ENCODE measurements around the gene WDR74. TPM values are rescaled to one million over a fixed set of nuclear protein-coding genes. Genes with fewer than 3 reads are reported as not detected.
A peak's percentile ranks its signal among the peaks of the same experiment; 100 is the strongest.

WDR74 gene
- total and polyA plus RNA-seq, 2 of the 13 experiments (the other 11 are each of a cell fraction or from before 2014, with no cell fraction given) = 77.0 to 83.3 TPM

DNA sequence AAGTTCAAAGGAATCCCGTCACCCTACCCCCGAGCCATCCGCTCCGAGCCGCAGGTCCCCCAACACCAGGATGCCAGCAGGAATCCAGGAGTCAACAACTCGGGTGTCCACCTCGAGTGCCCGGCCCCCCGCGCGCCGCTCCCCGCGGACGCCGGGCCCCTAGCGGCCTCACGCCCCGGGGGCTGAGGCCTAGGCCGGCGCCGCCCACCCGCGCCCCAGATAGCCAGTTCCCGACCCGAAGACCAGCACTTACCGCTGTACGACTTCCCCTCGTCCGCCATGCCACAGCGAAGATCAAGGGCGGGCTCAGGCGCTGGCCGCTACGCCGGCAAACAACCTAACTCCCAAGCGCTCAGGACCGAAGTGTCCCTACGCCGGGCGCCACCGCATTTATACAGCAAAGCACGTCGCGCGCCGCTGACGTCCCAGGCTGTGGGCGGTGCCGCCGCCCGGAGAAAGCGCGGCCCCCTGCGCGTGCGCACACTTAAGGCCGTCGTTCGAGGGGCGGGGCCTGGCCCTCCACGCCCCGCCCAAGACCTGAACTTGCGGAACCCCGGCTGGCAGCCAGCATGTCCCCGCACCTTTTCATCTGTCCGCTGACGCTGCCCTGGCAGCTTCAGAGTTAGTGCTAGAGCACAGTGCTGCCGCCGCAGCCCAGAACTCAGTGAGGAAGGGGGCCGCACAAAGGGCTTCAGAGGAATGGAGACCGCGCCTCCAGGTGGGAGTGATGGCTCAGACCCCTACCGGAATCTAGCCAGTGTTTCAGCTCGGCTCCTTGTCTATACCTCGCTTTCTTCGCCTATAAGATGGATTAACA is 34.1 kb downstream of the WDR74 start, which contains the start of gene NXF1 (continued):
- TF ChIP-seq FOXK1 (CRISPR knock-in tag; IDR thresholded peaks at IDR 0.05; ENCODE audit: borderline replicate concordance, low read depth) (peak; percentile 61; the same call in 1 of the 2 replicates), NFE2L2 (IDR thresholded peaks at IDR 0.05; ENCODE audit: low read length) (no peak), EP300 (IDR thresholded peaks at IDR 0.05; ENCODE audit: low read depth in 2 of 2, low read length in 2 of 2) (no peak), EP300 (CRISPR knock-in tag; IDR thresholded peaks at IDR 0.05; ENCODE audit: borderline replicate concordance) (peak; percentile 26; the same call in 1 of the 2 replicates)
- TF ChIP-seq, protein P1, sequence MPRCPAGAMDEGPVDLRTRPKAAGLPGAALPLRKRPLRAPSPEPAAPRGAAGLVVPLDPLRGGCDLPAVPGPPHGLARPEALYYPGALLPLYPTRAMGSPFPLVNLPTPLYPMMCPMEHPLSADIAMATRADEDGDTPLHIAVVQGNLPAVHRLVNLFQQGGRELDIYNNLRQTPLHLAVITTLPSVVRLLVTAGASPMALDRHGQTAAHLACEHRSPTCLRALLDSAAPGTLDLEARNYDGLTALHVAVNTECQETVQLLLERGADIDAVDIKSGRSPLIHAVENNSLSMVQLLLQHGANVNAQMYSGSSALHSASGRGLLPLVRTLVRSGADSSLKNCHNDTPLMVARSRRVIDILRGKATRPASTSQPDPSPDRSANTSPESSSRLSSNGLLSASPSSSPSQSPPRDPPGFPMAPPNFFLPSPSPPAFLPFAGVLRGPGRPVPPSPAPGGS (CRISPR knock-in tag; IDR thresholded peaks at IDR 0.05) = peak; percentile 51; the same call in 1 of the 2 replicates
- TF ChIP-seq, protein P2, sequence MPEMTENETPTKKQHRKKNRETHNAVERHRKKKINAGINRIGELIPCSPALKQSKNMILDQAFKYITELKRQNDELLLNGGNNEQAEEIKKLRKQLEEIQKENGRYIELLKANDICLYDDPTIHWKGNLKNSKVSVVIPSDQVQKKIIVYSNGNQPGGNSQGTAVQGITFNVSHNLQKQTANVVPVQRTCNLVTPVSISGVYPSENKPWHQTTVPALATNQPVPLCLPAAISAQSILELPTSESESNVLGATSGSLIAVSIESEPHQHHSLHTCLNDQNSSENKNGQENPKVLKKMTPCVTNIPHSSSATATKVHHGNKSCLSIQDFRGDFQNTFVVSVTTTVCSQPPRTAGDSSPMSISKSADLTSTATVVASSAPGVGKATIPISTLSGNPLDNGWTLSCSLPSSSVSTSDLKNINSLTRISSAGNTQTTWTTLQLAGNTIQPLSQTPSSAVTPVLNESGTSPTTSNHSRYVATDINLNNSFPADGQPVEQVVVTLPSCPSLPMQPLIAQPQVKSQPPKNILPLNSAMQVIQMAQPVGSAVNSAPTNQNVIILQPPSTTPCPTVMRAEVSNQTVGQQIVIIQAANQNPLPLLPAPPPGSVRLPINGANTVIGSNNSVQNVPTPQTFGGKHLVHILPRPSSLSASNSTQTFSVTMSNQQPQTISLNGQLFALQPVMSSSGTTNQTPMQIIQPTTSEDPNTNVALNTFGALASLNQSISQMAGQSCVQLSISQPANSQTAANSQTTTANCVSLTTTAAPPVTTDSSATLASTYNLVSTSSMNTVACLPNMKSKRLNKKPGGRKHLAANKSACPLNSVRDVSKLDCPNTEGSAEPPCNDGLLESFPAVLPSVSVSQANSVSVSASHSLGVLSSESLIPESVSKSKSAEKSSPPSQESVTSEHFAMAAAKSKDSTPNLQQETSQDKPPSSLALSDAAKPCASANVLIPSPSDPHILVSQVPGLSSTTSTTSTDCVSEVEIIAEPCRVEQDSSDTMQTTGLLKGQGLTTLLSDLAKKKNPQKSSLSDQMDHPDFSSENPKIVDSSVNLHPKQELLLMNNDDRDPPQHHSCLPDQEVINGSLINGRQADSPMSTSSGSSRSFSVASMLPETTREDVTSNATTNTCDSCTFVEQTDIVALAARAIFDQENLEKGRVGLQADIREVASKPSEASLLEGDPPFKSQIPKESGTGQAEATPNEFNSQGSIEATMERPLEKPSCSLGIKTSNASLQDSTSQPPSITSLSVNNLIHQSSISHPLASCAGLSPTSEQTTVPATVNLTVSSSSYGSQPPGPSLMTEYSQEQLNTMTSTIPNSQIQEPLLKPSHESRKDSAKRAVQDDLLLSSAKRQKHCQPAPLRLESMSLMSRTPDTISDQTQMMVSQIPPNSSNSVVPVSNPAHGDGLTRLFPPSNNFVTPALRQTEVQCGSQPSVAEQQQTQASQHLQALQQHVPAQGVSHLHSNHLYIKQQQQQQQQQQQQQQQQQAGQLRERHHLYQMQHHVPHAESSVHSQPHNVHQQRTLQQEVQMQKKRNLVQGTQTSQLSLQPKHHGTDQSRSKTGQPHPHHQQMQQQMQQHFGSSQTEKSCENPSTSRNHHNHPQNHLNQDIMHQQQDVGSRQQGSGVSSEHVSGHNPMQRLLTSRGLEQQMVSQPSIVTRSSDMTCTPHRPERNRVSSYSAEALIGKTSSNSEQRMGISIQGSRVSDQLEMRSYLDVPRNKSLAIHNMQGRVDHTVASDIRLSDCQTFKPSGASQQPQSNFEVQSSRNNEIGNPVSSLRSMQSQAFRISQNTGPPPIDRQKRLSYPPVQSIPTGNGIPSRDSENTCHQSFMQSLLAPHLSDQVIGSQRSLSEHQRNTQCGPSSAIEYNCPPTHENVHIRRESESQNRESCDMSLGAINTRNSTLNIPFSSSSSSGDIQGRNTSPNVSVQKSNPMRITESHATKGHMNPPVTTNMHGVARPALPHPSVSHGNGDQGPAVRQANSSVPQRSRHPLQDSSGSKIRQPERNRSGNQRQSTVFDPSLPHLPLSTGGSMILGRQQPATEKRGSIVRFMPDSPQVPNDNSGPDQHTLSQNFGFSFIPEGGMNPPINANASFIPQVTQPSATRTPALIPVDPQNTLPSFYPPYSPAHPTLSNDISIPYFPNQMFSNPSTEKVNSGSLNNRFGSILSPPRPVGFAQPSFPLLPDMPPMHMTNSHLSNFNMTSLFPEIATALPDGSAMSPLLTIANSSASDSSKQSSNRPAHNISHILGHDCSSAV (CRISPR knock-in tag; IDR thresholded peaks at IDR 0.05; ENCODE audit: borderline replicate concordance) = peak; percentile 69; the same call in 1 of the 2 replicates
- TF ChIP-seq, protein P3, sequence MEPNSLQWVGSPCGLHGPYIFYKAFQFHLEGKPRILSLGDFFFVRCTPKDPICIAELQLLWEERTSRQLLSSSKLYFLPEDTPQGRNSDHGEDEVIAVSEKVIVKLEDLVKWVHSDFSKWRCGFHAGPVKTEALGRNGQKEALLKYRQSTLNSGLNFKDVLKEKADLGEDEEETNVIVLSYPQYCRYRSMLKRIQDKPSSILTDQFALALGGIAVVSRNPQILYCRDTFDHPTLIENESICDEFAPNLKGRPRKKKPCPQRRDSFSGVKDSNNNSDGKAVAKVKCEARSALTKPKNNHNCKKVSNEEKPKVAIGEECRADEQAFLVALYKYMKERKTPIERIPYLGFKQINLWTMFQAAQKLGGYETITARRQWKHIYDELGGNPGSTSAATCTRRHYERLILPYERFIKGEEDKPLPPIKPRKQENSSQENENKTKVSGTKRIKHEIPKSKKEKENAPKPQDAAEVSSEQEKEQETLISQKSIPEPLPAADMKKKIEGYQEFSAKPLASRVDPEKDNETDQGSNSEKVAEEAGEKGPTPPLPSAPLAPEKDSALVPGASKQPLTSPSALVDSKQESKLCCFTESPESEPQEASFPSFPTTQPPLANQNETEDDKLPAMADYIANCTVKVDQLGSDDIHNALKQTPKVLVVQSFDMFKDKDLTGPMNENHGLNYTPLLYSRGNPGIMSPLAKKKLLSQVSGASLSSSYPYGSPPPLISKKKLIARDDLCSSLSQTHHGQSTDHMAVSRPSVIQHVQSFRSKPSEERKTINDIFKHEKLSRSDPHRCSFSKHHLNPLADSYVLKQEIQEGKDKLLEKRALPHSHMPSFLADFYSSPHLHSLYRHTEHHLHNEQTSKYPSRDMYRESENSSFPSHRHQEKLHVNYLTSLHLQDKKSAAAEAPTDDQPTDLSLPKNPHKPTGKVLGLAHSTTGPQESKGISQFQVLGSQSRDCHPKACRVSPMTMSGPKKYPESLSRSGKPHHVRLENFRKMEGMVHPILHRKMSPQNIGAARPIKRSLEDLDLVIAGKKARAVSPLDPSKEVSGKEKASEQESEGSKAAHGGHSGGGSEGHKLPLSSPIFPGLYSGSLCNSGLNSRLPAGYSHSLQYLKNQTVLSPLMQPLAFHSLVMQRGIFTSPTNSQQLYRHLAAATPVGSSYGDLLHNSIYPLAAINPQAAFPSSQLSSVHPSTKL (CRISPR knock-in tag; IDR thresholded peaks at IDR 0.05) = peak; percentile 60
- TF ChIP-seq, protein P4, sequence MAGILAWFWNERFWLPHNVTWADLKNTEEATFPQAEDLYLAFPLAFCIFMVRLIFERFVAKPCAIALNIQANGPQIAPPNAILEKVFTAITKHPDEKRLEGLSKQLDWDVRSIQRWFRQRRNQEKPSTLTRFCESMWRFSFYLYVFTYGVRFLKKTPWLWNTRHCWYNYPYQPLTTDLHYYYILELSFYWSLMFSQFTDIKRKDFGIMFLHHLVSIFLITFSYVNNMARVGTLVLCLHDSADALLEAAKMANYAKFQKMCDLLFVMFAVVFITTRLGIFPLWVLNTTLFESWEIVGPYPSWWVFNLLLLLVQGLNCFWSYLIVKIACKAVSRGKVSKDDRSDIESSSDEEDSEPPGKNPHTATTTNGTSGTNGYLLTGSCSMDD (CRISPR knock-in tag; IDR thresholded peaks at IDR 0.05) = no peak
- TF ChIP-seq, protein P5, sequence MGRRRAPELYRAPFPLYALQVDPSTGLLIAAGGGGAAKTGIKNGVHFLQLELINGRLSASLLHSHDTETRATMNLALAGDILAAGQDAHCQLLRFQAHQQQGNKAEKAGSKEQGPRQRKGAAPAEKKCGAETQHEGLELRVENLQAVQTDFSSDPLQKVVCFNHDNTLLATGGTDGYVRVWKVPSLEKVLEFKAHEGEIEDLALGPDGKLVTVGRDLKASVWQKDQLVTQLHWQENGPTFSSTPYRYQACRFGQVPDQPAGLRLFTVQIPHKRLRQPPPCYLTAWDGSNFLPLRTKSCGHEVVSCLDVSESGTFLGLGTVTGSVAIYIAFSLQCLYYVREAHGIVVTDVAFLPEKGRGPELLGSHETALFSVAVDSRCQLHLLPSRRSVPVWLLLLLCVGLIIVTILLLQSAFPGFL (CRISPR knock-in tag; IDR thresholded peaks at IDR 0.05) = no peak

All from HepG2 (cell line).